A549 (cell line): ENCODE measurements around the gene MMP17. TPM values are rescaled to one million over a fixed set of nuclear protein-coding genes. Genes with fewer than 3 reads are reported as not detected.

Experiments used
- ATAC-seq, 2 experiments: fragments of 200-7000 bp in 1 of 2; fragments of >200 bp in 1 of 2; cut with Nextera tagmentation in 1 of 2; cut with Tn5 transposase in 1 of 2; 3 replicates each; pipeline versions ENCODE4 v1.8.0 to v1.9.1; 2018 to 2020; ENCODE audit warnings: mild to moderate bottlenecking in 1 of 2, moderate library complexity in 1 of 2
- CTCF ChIA-PET: fragments of 300-600 bp; sonication (Branson Sonifier 250); formaldehyde crosslinking; extraction: SDS; loops from one replicate; lab custom pipeline; 2021; ENCODE audit warnings: antibody characterized with exemption, inconsistent platforms; lab: Yijun Ruan, JAX
- POLR2A ChIA-PET: fragments of 350-600 bp; formaldehyde crosslinking; extraction: SDS; loops from one replicate; lab custom pipeline; 2021; ENCODE audit warnings: antibody characterized with exemption, inconsistent platforms; lab: Yijun Ruan, JAX
- DNase-seq, 2 experiments: peaks; one replicate each; pipeline versions ENCODE4 v3.0.0 to v3.0.0-alpha.2; 2011 to 2016; ENCODE audit warnings: low read depth in 1 of 2, low spot score in 1 of 2
- FAIRE-seq: peaks from 2 replicates; lab custom pipeline; 2011; peaks lifted over from hg19 to GRCh38; lab: Jason Lieb, UNC
- H3K27ac ChIP-seq, 2 experiments: fragments of >200 bp; sonication (Bioruptor Twin); formaldehyde crosslinking; 3 replicates each; pipeline ENCODE4 v1.5.1; 2016 to 2017
- H3K4me1 ChIP-seq: fragments of >200 bp; sonication (Bioruptor Twin); formaldehyde crosslinking; 3 replicates; pipeline ENCODE4 v1.6.1; 2016
- H3K4me2 ChIP-seq: fragments of >200 bp; sonication (Bioruptor Twin); formaldehyde crosslinking; 3 replicates; pipeline ENCODE4 v1.6.1; 2016
- H3K4me3 ChIP-seq: fragments of >200 bp; sonication (Bioruptor Twin); formaldehyde crosslinking; 3 replicates; pipeline ENCODE4 v1.5.1; 2016
- H3K9me3 ChIP-seq: fragments of >200 bp; sonication (Bioruptor Twin); formaldehyde crosslinking; 3 replicates; pipeline ENCODE4 v1.6.1; 2016
- BHLHE40 ChIP-seq: IDR thresholded peaks from 2 replicates; pipeline ENCODE4 v1.6.1; 2012; ENCODE audit warnings: low read depth, low read length, inconsistent platforms
- EHMT2 ChIP-seq: fragments of 200-600 bp; sonication (generic); IDR thresholded peaks from 2 replicates; pipeline ENCODE4 v1.6.1; 2016; ENCODE audit warnings: antibody characterized with exemption, low read depth, mild to moderate bottlenecking, moderate library complexity
- FOSB ChIP-seq: fragments of 250-450 bp; sonication (Bioruptor Pico); IDR thresholded peaks from 2 replicates; pipeline ENCODE4 v1.5.0; 2020; ENCODE audit warnings: mild to moderate bottlenecking, moderate library complexity
- GATA3 ChIP-seq: IDR thresholded peaks from 2 replicates; pipeline ENCODE4 v1.6.1; 2012; ENCODE audit warnings: borderline replicate concordance
- JUNB ChIP-seq: fragments of >200 bp; sonication (Bioruptor Twin); formaldehyde crosslinking; IDR thresholded peaks from 2 replicates; pipeline ENCODE4 v1.6.1; 2016
- MAZ ChIP-seq: fragments of 150-350 bp; IDR thresholded peaks from 2 replicates; pipeline ENCODE4 v1.6.1; 2014; ENCODE audit warnings: antibody characterized with exemption, low read depth, low read length, borderline replicate concordance
- NPAS2 ChIP-seq: fragments of 250-450 bp; sonication (Bioruptor Pico); IDR thresholded peaks from 2 replicates; pipeline ENCODE4 v1.8.0; 2022; ENCODE audit warnings: mild to moderate bottlenecking, moderate library complexity, borderline replicate concordance
- NR3C1 ChIP-seq: fragments of >200 bp; sonication (Bioruptor Twin); formaldehyde crosslinking; IDR thresholded peaks from 3 replicates; pipeline ENCODE4 v1.6.1; 2017
- POLR2AphosphoS2 ChIP-seq: conservative IDR thresholded peaks from 2 replicates; pipeline ENCODE4 v1.6.1; 2012; ENCODE audit warnings: low read length, improper control_type of control experiment, inconsistent platforms
- RAD21 ChIP-seq, 2 experiments: fragments of >200 bp in 1 of 2; sonication (Bioruptor Twin) in 1 of 2; formaldehyde crosslinking in 1 of 2; IDR thresholded peaks in 1 of 2; conservative IDR thresholded peaks in 1 of 2; 2 replicates in 1 of 2; 3 replicates in 1 of 2; pipeline ENCODE4 v1.6.1; 2012 to 2018; ENCODE audit warnings: inconsistent platforms in 1 of 2
- RNF2 ChIP-seq: fragments of 200-600 bp; sonication (generic); IDR thresholded peaks from 2 replicates; pipeline ENCODE4 v1.6.1; 2016; ENCODE audit warnings: low read depth, mild to moderate bottlenecking, antibody characterized with exemption, moderate library complexity, borderline replicate concordance
- TP53 ChIP-seq: fragments of 250-450 bp; sonication (Bioruptor Pico); IDR thresholded peaks from 2 replicates; pipeline ENCODE4 v1.5.0; 2021; ENCODE audit warnings: mild to moderate bottlenecking, moderate library complexity
- ZFP36 ChIP-seq: fragments of 450-650 bp; IDR thresholded peaks from 2 replicates; pipeline ENCODE4 v1.6.1; 2014; ENCODE audit warnings: borderline replicate concordance; ENCODE audit not compliant: partially characterized antibody
- WGBS: methylation state at CpG from one replicate; pipeline ENCODE4 v1.1.6; 2017; ENCODE audit errors: missing lambda C conversion rate; 5-methylcytosine and 5-hydroxymethylcytosine counted together
- polyA plus RNA-seq, 4 experiments: library from polyadenylated mRNA; depleted of rRNA in 3 of 4; stranded (reverse); fragments of >200 nt; fragmentation: RNase III in 1 of 4; extraction: RNeasy Plus Mini Kit Qiagen cat#74134 plus additional on column Dnase treatment in 1 of 4; gene quantifications; 2 replicates in 3 of 4; 3 replicates in 1 of 4; pipeline ENCODE4 v1.2.3, GENCODE V29; 2011 to 2017
- TF ChIP-seq, protein P1 (sequence below): fragments of >200 bp; sonication (Bioruptor Twin); formaldehyde crosslinking; IDR thresholded peaks from 2 replicates; pipeline ENCODE4 v1.6.1; 2016
- TF ChIP-seq, protein P2 (sequence below): fragments of 250-450 bp; sonication (Bioruptor Pico); IDR thresholded peaks from 2 replicates; pipeline ENCODE4 v1.5.0; 2021; ENCODE audit warnings: mild to moderate bottlenecking, moderate library complexity, borderline replicate concordance
- TF ChIP-seq, protein P3 (sequence below): fragments of >200 bp; sonication (Bioruptor Twin); formaldehyde crosslinking; IDR thresholded peaks from 3 replicates; pipeline ENCODE4 v1.5.1; 2016
- TF ChIP-seq, protein P4 (sequence below): fragments of 250-450 bp; sonication (Bioruptor Pico); IDR thresholded peaks from 2 replicates; pipeline ENCODE4 v1.5.0; 2020; ENCODE audit warnings: low read depth, mild to moderate bottlenecking, moderate library complexity
- TF ChIP-seq, protein P5 (sequence below): IDR thresholded peaks from 2 replicates; pipeline ENCODE4 v1.6.1; 2012
- TF ChIP-seq, protein P6 (sequence below): fragments of 200-600 bp; sonication (generic); IDR thresholded peaks from 2 replicates; pipeline ENCODE4 v1.6.1; 2016; ENCODE audit warnings: antibody characterized with exemption, mild to moderate bottlenecking, moderate library complexity

Gene MMP17
- polyA plus RNA-seq, 2 of the 4 experiments (the other 2 are of a cell fraction), result 6.2 to 7.9 TPM

DNA sequence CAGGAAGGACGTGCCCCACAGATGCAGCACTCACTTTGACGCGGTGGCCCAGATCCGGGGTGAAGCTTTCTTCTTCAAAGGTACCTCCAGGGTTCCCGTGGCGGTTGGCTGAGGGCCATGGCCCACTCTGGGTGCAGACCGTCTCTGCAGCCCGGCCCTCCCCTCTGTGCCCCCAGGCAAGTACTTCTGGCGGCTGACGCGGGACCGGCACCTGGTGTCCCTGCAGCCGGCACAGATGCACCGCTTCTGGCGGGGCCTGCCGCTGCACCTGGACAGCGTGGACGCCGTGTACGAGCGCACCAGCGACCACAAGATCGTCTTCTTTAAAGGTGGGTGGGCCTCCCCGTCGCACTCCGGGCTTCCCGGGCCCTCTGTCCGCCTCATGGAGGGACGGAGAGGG lies 16.9 kb downstream of the MMP17 start:
- FAIRE-seq (no peak), DNase-seq (no peak), ATAC-seq (no peak)
- Histone ChIP-seq H3K27ac (no peak overlapping the region), H3K4me1 (no peaks in the 10 kb centered on the region), H3K4me2 (no peak overlapping the region), H3K9me3 (no peaks in the 10 kb centered on the region), H3K4me3 (no peak overlapping the region)
- TF ChIP-seq, protein P1, sequence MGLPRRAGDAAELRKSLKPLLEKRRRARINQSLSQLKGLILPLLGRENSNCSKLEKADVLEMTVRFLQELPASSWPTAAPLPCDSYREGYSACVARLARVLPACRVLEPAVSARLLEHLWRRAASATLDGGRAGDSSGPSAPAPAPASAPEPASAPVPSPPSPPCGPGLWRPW, result no peak
- TF ChIP-seq, protein P2, sequence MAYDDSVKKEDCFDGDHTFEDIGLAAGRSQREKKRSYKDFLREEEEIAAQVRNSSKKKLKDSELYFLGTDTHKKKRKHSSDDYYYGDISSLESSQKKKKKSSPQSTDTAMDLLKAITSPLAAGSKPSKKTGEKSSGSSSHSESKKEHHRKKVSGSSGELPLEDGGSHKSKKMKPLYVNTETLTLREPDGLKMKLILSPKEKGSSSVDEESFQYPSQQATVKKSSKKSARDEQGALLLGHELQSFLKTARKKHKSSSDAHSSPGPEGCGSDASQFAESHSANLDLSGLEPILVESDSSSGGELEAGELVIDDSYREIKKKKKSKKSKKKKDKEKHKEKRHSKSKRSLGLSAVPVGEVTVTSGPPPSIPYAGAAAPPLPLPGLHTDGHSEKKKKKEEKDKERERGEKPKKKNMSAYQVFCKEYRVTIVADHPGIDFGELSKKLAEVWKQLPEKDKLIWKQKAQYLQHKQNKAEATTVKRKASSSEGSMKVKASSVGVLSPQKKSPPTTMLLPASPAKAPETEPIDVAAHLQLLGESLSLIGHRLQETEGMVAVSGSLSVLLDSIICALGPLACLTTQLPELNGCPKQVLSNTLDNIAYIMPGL, result no peak
- TF ChIP-seq GATA3, result no peak
- TF ChIP-seq TP53 (CRISPR knock-in tag), result no peak
- no peak for TF ChIP-seq JUNB
- TF ChIP-seq RAD21 (conservative IDR thresholded peaks at IDR 0.05 in 1 of 2, IDR thresholded peaks at IDR 0.05 in 1 of 2), result no peak
- TF ChIP-seq NPAS2 (CRISPR knock-in tag), result no peak
- TF ChIP-seq EHMT2, result no peak
- no peak for TF ChIP-seq NR3C1
- no peak for TF ChIP-seq FOSB (CRISPR knock-in tag)
- TF ChIP-seq POLR2AphosphoS2, result no peak
- TF ChIP-seq, protein P3, sequence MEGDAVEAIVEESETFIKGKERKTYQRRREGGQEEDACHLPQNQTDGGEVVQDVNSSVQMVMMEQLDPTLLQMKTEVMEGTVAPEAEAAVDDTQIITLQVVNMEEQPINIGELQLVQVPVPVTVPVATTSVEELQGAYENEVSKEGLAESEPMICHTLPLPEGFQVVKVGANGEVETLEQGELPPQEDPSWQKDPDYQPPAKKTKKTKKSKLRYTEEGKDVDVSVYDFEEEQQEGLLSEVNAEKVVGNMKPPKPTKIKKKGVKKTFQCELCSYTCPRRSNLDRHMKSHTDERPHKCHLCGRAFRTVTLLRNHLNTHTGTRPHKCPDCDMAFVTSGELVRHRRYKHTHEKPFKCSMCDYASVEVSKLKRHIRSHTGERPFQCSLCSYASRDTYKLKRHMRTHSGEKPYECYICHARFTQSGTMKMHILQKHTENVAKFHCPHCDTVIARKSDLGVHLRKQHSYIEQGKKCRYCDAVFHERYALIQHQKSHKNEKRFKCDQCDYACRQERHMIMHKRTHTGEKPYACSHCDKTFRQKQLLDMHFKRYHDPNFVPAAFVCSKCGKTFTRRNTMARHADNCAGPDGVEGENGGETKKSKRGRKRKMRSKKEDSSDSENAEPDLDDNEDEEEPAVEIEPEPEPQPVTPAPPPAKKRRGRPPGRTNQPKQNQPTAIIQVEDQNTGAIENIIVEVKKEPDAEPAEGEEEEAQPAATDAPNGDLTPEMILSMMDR, result no peak
- TF ChIP-seq, protein P4, sequence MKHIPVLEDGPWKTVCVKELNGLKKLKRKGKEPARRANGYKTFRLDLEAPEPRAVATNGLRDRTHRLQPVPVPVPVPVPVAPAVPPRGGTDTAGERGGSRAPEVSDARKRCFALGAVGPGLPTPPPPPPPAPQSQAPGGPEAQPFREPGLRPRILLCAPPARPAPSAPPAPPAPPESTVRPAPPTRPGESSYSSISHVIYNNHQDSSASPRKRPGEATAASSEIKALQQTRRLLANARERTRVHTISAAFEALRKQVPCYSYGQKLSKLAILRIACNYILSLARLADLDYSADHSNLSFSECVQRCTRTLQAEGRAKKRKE, result no peak
- no peak for TF ChIP-seq ZFP36
- TF ChIP-seq, protein P5, sequence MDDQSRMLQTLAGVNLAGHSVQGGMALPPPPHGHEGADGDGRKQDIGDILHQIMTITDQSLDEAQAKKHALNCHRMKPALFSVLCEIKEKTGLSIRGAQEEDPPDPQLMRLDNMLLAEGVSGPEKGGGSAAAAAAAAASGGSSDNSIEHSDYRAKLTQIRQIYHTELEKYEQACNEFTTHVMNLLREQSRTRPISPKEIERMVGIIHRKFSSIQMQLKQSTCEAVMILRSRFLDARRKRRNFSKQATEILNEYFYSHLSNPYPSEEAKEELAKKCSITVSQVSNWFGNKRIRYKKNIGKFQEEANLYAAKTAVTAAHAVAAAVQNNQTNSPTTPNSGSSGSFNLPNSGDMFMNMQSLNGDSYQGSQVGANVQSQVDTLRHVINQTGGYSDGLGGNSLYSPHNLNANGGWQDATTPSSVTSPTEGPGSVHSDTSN, result no peak
- no peak for TF ChIP-seq MAZ
- TF ChIP-seq BHLHE40, result no peak
- WGBS, result 94% methylated on average over 17 of the region's 29 CpGs
- ChIA-PET CTCF (interaction anchor here (1.2 to 1.4 kb wide), 3 partner anchors 11 to 132 kb away, joined by 3 read pairs; no protein-coding TSS in a partner anchor), POLR2A (no interaction called here)

DNA sequence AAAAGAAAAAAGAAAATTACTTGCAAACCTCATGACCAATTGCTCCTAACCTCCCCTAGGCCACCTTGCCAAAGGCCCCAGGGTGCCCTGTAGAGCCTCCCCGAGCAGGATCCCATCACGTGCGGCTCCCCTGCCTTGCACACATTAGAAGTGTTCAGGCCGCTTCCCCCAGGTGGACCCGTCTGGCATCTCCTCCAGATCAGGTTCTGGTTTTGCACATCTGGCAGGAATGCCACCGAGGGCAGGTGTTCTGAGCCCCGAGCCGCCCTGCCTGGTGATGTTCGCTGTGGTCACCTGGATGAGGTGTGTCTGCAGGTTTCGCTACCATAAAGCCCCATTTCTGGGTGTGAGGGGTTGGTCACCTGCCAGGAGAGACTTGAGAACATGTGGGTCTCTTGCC lies 19.3 kb downstream of the MMP17 start:
- no peak for TF ChIP-seq RNF2
- TF ChIP-seq, protein P6, sequence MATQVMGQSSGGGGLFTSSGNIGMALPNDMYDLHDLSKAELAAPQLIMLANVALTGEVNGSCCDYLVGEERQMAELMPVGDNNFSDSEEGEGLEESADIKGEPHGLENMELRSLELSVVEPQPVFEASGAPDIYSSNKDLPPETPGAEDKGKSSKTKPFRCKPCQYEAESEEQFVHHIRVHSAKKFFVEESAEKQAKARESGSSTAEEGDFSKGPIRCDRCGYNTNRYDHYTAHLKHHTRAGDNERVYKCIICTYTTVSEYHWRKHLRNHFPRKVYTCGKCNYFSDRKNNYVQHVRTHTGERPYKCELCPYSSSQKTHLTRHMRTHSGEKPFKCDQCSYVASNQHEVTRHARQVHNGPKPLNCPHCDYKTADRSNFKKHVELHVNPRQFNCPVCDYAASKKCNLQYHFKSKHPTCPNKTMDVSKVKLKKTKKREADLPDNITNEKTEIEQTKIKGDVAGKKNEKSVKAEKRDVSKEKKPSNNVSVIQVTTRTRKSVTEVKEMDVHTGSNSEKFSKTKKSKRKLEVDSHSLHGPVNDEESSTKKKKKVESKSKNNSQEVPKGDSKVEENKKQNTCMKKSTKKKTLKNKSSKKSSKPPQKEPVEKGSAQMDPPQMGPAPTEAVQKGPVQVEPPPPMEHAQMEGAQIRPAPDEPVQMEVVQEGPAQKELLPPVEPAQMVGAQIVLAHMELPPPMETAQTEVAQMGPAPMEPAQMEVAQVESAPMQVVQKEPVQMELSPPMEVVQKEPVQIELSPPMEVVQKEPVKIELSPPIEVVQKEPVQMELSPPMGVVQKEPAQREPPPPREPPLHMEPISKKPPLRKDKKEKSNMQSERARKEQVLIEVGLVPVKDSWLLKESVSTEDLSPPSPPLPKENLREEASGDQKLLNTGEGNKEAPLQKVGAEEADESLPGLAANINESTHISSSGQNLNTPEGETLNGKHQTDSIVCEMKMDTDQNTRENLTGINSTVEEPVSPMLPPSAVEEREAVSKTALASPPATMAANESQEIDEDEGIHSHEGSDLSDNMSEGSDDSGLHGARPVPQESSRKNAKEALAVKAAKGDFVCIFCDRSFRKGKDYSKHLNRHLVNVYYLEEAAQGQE, result no peak
- ChIA-PET POLR2A (no interaction called here), CTCF (no interaction called here)
- DNase-seq (no peak), ATAC-seq (no peak), FAIRE-seq (no peak)
- Histone ChIP-seq H3K4me2 (no peak overlapping the region), H3K27ac (no peak overlapping the region), H3K4me3 (no peak overlapping the region), H3K4me1 (peaks cover 16% of the 10 kb centered on the region), H3K9me3 (no peaks in the 10 kb centered on the region)
- 90% methylated on average over 10 of the region's 10 CpGs for WGBS
